KOPT-K1 (cell line): ENCODE results near the gene SLC33A1.

Experiments
- H3K27ac ChIP-seq: fragments of 200-600 bp; sonication (generic); 2 replicates; pipeline ENCODE4 v1.5.1; 2016; ENCODE audit warnings: antibody characterized with exemption, mild to moderate bottlenecking, low read depth, low read length; ENCODE audit not compliant: poor library complexity, severe bottlenecking
- H3K36me3 ChIP-seq: fragments of 200-600 bp; sonication (generic); 2 replicates; pipeline ENCODE4 v1.5.1; 2017; ENCODE audit warnings: antibody characterized with exemption, mild to moderate bottlenecking, low read length, moderate library complexity; ENCODE audit not compliant: insufficient read depth
- H3K9me3 ChIP-seq: fragments of 200-600 bp; sonication (generic); 2 replicates; pipeline ENCODE4 v1.5.1; 2017; ENCODE audit warnings: antibody characterized with exemption, low read length, mild to moderate bottlenecking; ENCODE audit not compliant: insufficient read depth, poor library complexity, severe bottlenecking

Gene SLC33A1

GRCh38 chr3:155782390-155782953, 71.8 kb downstream of the SLC33A1 start:
- H3K36me3 ChIP-seq, result no peaks in the 10 kb centered on the region
- peaks cover 14% of the 10 kb centered on the region for H3K9me3 ChIP-seq
- H3K27ac ChIP-seq, result no peak overlapping the region

- H3K9me3 ChIP-seq, result peaks cover 14% of the 10 kb centered on the region
- H3K27ac ChIP-seq, result no peak overlapping the region
- H3K36me3 ChIP-seq, result no peaks in the 10 kb centered on the region
These were observed 73.9 kb downstream of the SLC33A1 start for GRCh38 chr3:155780291-155780690.

GRCh38 chr3:155778462-155778861, 75.8 kb downstream of the SLC33A1 start:
- Histone ChIP-seq H3K27ac (no peak overlapping the region), H3K36me3 (no peaks in the 10 kb centered on the region), H3K9me3 (peaks cover 14% of the 10 kb centered on the region)

- no peak overlapping the region for H3K27ac ChIP-seq
- H3K9me3 ChIP-seq, result peaks cover 17% of the 10 kb centered on the region
- peaks cover 16% of the 10 kb centered on the region; the same call in 1 of the 2 replicates for H3K36me3 ChIP-seq
These were observed 81.4 kb downstream of the SLC33A1 start for GRCh38 chr3:155772801-155773200.

GRCh38 chr3:155771126-155771525, 83.1 kb downstream of the SLC33A1 start:
- Histone ChIP-seq H3K36me3 (peaks cover 16% of the 10 kb centered on the region; the same call in 1 of the 2 replicates), H3K27ac (no peak overlapping the region), H3K9me3 (peaks cover 17% of the 10 kb centered on the region)
